Measurements from ENCODE around the gene ADAMTS2. TPM values are rescaled to one million over a fixed set of nuclear protein-coding genes. Genes with fewer than 3 reads are reported as not detected.

The ADAMTS2 gene
- total RNA-seq, 1 donor from 2014 or later = 8.2 TPM

- Mint-ChIP-seq H3K4me1 (peaks cover 2% of the 10 kb centered on the region), H3K9me3 (peaks cover 35% of the 10 kb centered on the region), H3K27me3 (ENCODE audit: low read depth) (no peaks in the 10 kb centered on the region), H3K4me3 (no peak overlapping the region), H3K27ac (peak overlapping the region; percentile 56), H3K36me3 (no peaks in the 10 kb centered on the region)
- no peak for DNase-seq (ENCODE audit: low spot score in 2 of 2, unreplicated experiment in 2 of 2)
- no peak for TF ChIP-seq CTCF (IDR thresholded peaks at IDR 0.05; ENCODE audit: unreplicated experiment)
Observed at GRCh38 chr5:179302499-179303185, 42.6 kb downstream of the ADAMTS2 start.

DNA sequence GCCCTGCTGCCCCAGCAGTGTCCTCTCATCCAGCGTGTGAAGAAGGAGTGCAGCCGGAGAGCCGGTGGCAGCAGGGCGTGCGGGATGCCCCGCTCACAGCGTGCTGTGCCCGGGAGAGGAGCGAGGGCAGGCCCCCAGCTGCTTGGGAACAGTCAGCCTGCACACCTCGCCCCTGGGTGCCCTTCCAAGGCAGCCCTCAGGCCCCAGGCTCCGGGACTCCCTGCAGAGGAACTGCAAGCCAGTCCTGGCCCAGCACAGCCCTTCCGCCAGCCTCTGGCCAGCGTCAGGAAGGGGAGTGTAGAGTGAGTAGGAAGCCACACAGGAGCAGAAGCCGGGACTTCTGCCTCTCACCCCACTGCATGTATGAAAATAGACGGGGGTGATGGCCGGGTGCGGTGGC lies 43.5 kb downstream of the ADAMTS2 start:
- Mint-ChIP-seq H3K27me3 (ENCODE audit: low read depth) (no peaks in the 10 kb centered on the region), H3K36me3 (no peaks in the 10 kb centered on the region), H3K9me3 (peaks cover 35% of the 10 kb centered on the region), H3K4me3 (no peak overlapping the region), H3K27ac (no peak overlapping the region), H3K4me1 (peaks cover 2% of the 10 kb centered on the region)
- no peak for TF ChIP-seq CTCF (IDR thresholded peaks at IDR 0.05; ENCODE audit: unreplicated experiment)
- DNase-seq (ENCODE audit: low spot score in 2 of 2, unreplicated experiment in 2 of 2) = no peak

DNA sequence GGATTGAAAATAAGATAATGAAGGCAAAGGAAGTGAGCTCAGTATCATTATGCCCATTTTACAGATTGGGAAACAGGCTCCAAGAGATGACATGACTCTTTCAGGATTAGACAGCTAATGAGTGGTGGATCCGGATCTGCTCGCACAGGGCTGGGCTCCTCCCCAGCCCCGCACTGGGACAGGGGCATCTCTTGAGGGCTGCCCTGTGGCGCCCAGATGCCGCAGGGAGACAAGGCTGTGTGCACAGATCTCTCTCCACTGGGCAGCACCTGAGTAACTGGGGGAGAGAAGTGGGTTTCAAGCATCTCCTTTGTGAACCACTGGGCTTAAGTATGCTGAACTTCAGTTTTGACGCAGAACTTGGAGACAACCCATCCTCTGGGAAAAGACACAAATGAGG lies 43.9 kb downstream of the ADAMTS2 start:
- H3K4me3 Mint-ChIP-seq = no peak overlapping the region
- no peaks in the 10 kb centered on the region for H3K36me3 Mint-ChIP-seq
- no peak for TF ChIP-seq CTCF (IDR thresholded peaks at IDR 0.05; ENCODE audit: unreplicated experiment)
- no peaks in the 10 kb centered on the region for H3K27me3 Mint-ChIP-seq (ENCODE audit: low read depth)
- DNase-seq (ENCODE audit: low spot score in 2 of 2, unreplicated experiment in 2 of 2) = no peak
- peaks cover 34% of the 10 kb centered on the region for H3K9me3 Mint-ChIP-seq
- peaks cover 2% of the 10 kb centered on the region for H3K4me1 Mint-ChIP-seq
- no peak overlapping the region for H3K27ac Mint-ChIP-seq

GRCh38 chr5:179300581-179301180 lies 44.6 kb downstream of the ADAMTS2 start:
- H3K27ac Mint-ChIP-seq = peak overlapping the region; percentile 21
- peaks cover 4% of the 10 kb centered on the region for H3K4me1 Mint-ChIP-seq
- no peak for DNase-seq (ENCODE audit: low spot score in 2 of 2, unreplicated experiment in 2 of 2)
- H3K4me3 Mint-ChIP-seq = no peak overlapping the region
- H3K36me3 Mint-ChIP-seq = no peaks in the 10 kb centered on the region
- no peak for TF ChIP-seq CTCF (IDR thresholded peaks at IDR 0.05; ENCODE audit: unreplicated experiment)
- peaks cover 28% of the 10 kb centered on the region for H3K9me3 Mint-ChIP-seq
- H3K27me3 Mint-ChIP-seq (ENCODE audit: low read depth) = no peaks in the 10 kb centered on the region

GRCh38 chr5:179298181-179298993 lies 46.9 kb downstream of the ADAMTS2 start:
- no peak for DNase-seq (ENCODE audit: low spot score in 2 of 2, unreplicated experiment in 2 of 2)
- Mint-ChIP-seq H3K4me3 (no peak overlapping the region), H3K4me1 (peaks cover 5% of the 10 kb centered on the region), H3K27ac (no peak overlapping the region), H3K9me3 (peaks cover 9% of the 10 kb centered on the region), H3K27me3 (ENCODE audit: low read depth) (no peaks in the 10 kb centered on the region), H3K36me3 (no peaks in the 10 kb centered on the region)
- no peak for TF ChIP-seq CTCF (IDR thresholded peaks at IDR 0.05; ENCODE audit: unreplicated experiment)
